ENCODE data around the gene MTNR1A. TPM values are rescaled to one million over a fixed set of nuclear protein-coding genes. Genes with fewer than 3 reads are reported as not detected.

MTNR1A gene
- polyA plus RNA-seq, 2 of the 4 experiments (the other 2 are of a cell fraction), result 0.17 to 0.47 TPM

GRCh38 chr4:186602978-186603377, 47.6 kb upstream of the MTNR1A start:
- no peak overlapping the region for H3K27ac ChIP-seq
- ATAC-seq (no peak), DNase-seq (ENCODE audit: low read depth in 1 of 2, low spot score in 1 of 2) (no peak), FAIRE-seq (no peak)
- H3K4me2 ChIP-seq, result no peak overlapping the region
- CTCF ChIA-PET, result no interaction called here
- no peak overlapping the region for H3K4me3 ChIP-seq
- POLR2A ChIA-PET, result no interaction called here
- no peaks in the 10 kb centered on the region for H3K9me3 ChIP-seq
- 91% methylated on average over 9 of the region's 9 CpGs for WGBS (ENCODE audit: missing lambda C conversion rate)
- TF ChIP-seq CHD2 (IDR thresholded peaks at IDR 0.05; ENCODE audit: low read length, partially characterized antibody) (no peak), CBX8 (IDR thresholded peaks at IDR 0.05) (no peak), RARB (CRISPR knock-in tag; IDR thresholded peaks at IDR 0.05) (no peak), MYC (IDR thresholded peaks at IDR 0.05; ENCODE audit: borderline replicate concordance, low read length) (no peak), ZNF302 (CRISPR knock-in tag; IDR thresholded peaks at IDR 0.05) (no peak), KDM1A (IDR thresholded peaks at IDR 0.05; ENCODE audit: low read depth) (no peak), EP300 (IDR thresholded peaks at IDR 0.05) (no peak), NPAS2 (CRISPR knock-in tag; IDR thresholded peaks at IDR 0.05; ENCODE audit: borderline replicate concordance) (no peak), TFCP2L1 (CRISPR knock-in tag; IDR thresholded peaks at IDR 0.05) (no peak), HOXB13 (CRISPR knock-in tag; IDR thresholded peaks at IDR 0.05; ENCODE audit: low read depth) (no peak), KDM5A (IDR thresholded peaks at IDR 0.05) (no peak), CTCF (IDR thresholded peaks at IDR 0.05) (no peak), PBX3 (IDR thresholded peaks at IDR 0.05) (no peak)
- TF ChIP-seq, protein P1, sequence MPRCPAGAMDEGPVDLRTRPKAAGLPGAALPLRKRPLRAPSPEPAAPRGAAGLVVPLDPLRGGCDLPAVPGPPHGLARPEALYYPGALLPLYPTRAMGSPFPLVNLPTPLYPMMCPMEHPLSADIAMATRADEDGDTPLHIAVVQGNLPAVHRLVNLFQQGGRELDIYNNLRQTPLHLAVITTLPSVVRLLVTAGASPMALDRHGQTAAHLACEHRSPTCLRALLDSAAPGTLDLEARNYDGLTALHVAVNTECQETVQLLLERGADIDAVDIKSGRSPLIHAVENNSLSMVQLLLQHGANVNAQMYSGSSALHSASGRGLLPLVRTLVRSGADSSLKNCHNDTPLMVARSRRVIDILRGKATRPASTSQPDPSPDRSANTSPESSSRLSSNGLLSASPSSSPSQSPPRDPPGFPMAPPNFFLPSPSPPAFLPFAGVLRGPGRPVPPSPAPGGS (IDR thresholded peaks at IDR 0.05), result no peak
- peaks cover 16% of the 10 kb centered on the region; the same call in 2 of the 3 replicates for H3K4me1 ChIP-seq

DNA sequence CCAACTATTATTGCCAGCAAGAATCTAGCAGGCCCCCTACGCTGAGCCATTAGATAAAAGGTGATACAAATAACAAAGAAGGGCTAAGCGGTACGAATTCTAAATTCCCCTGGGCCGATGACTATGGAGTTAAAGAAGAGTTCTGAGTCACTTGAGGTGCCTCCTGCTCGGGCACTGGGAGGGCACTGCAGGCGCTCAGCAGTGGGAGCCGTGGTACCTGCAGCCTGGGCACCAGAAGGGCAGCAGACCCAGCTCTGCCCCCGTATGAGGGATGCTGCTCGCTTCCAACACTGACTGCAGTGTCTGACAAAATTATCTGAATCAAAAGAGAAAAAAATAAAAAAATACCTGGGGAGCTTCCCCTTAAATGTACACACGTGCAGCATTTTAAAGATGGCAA, 44.1 kb upstream of the MTNR1A start:
- H3K27ac ChIP-seq, result no peak overlapping the region
- TF ChIP-seq TP53 (CRISPR knock-in tag; IDR thresholded peaks at IDR 0.05) (no peak), HDAC2 (IDR thresholded peaks at IDR 0.05) (no peak)
- no peak overlapping the region for H3K4me2 ChIP-seq
- FAIRE-seq (no peak), DNase-seq (ENCODE audit: low read depth in 1 of 2, low spot score in 1 of 2) (no peak), ATAC-seq (no peak)
- POLR2A ChIA-PET, result no interaction called here
- no peak overlapping the region for H3K4me3 ChIP-seq
- no peaks in the 10 kb centered on the region for H3K9me3 ChIP-seq
- CTCF ChIA-PET, result no interaction called here
- 90% methylated on average over 10 of the region's 10 CpGs for WGBS (ENCODE audit: missing lambda C conversion rate)
- no peaks in the 10 kb centered on the region for H3K4me1 ChIP-seq

DNA sequence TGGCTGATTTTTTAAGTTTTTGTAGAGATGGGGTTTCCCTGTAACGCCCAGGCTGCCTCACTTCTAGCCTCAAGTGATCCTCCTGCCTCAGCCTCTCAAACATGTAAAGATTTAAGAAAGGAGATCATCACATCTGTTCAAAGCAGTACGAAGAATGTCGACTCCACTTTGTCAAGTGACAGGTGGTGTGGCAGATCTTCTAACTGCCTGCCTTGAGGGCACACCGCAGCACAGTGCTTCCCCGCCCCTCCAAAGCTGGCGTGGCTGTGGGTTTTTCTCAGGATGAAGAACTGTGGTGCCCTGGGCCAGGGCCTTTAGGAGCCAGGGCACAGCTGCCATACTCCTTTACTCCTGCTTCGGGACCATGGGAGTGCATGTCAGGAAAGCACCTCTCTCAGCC, 43.3 kb upstream of the MTNR1A start:
- FAIRE-seq, result no peak
- DNase-seq (ENCODE audit: low read depth in 1 of 2, low spot score in 1 of 2), result no peak
- TF ChIP-seq HDAC2 (IDR thresholded peaks at IDR 0.05) (no peak), SREBF2 (IDR thresholded peaks at IDR 0.05) (no peak), NR3C1 (IDR thresholded peaks at IDR 0.05) (no peak), JUNB (IDR thresholded peaks at IDR 0.05) (no peak), MAZ (IDR thresholded peaks at IDR 0.05; ENCODE audit: borderline replicate concordance, low read depth, low read length) (no peak)
- TF ChIP-seq, protein P2, sequence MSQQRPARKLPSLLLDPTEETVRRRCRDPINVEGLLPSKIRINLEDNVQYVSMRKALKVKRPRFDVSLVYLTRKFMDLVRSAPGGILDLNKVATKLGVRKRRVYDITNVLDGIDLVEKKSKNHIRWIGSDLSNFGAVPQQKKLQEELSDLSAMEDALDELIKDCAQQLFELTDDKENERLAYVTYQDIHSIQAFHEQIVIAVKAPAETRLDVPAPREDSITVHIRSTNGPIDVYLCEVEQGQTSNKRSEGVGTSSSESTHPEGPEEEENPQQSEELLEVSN (IDR thresholded peaks at IDR 0.05; ENCODE audit: borderline replicate concordance, low read depth), result no peak
- H3K9me3 ChIP-seq, result no peaks in the 10 kb centered on the region
- no peak overlapping the region for H3K4me3 ChIP-seq
- no peak overlapping the region for H3K27ac ChIP-seq
- no peak overlapping the region for H3K4me2 ChIP-seq
- 96% methylated on average over 7 of the region's 7 CpGs for WGBS (ENCODE audit: missing lambda C conversion rate)
- CTCF ChIA-PET, result interaction anchor here (0.7 kb wide), 1 partner anchor 11 kb away, joined by 3 read pairs; no protein-coding TSS in a partner anchor
- POLR2A ChIA-PET, result no interaction called here
- no peaks in the 10 kb centered on the region for H3K4me1 ChIP-seq
- ATAC-seq, result no peak

Data from A549 (cell line).